ENCODE data around the gene HMG20A.

The HMG20A gene

GRCh38 chr15:77473328-77473727, 52.6 kb downstream of the HMG20A start:
- no peak for DNase-seq (ENCODE audit: low spot score)
- Histone ChIP-seq H3K23ac (ENCODE audit: low read depth, low read length, poor library complexity) (no peak overlapping the region), H2AFZ (ENCODE audit: low read length) (no peak overlapping the region), H3K4ac (ENCODE audit: low read length) (no peak overlapping the region), H3K79me1 (ENCODE audit: low read depth, low read length) (no peaks in the 10 kb centered on the region), H3K4me1 (ENCODE audit: control insufficient read depth in 2 of 2, insufficient read depth in 1 of 2, low read depth in 1 of 2, low read length in 2 of 2) (peaks cover 0 to 3% of the 10 kb centered on the region in 2 donors), H2BK12ac (ENCODE audit: low read length) (no peak overlapping the region), H3K14ac (ENCODE audit: low read length) (no peak overlapping the region), H3K4me2 (ENCODE audit: insufficient read depth, low read length, poor library complexity, severe bottlenecking) (no peak overlapping the region), H2AK5ac (ENCODE audit: low read depth, low read length) (no peak overlapping the region), H3K4me3 (ENCODE audit: low read length in 2 of 2) (no peak overlapping the region), H3K9ac (ENCODE audit: low read depth, low read length, poor library complexity) (no peak overlapping the region), H3K9me3 (replicated peaks in 1 of 2; ENCODE audit: control insufficient read depth in 2 of 2, insufficient read depth in 1 of 2, low read depth in 1 of 2, low read length in 2 of 2) (peaks cover 1 to 3% of the 10 kb centered on the region in 2 donors), H4K91ac (ENCODE audit: low read depth, low read length, poor library complexity) (no peak overlapping the region), H4K8ac (ENCODE audit: low read depth, low read length) (no peak overlapping the region), H3K27me3 (ENCODE audit: control insufficient read depth in 3 of 3, insufficient read depth in 3 of 3, low read depth in 1 of 3, low read length in 3 of 3) (no peaks in the 10 kb centered on the region), H2BK120ac (ENCODE audit: low read depth, low read length) (no peak overlapping the region), H3K27ac (replicated peaks; ENCODE audit: low read length) (no peak overlapping the region), H2BK15ac (ENCODE audit: low read length) (no peak overlapping the region), H2BK5ac (ENCODE audit: low read length) (no peak overlapping the region), H3K18ac (ENCODE audit: low read length) (no peak overlapping the region), H3K36me3 (replicated peaks in 1 of 2; ENCODE audit: control insufficient read depth in 2 of 2, insufficient read depth in 2 of 2, low read length in 2 of 2) (peaks cover 5 to 95% of the 10 kb centered on the region in 2 donors)

GRCh38 chr15:77474310-77474988, 53.8 kb downstream of the HMG20A start:
- Histone ChIP-seq H2BK12ac (ENCODE audit: low read length) (no peak overlapping the region), H3K36me3 (replicated peaks in 1 of 2; ENCODE audit: control insufficient read depth in 2 of 2, insufficient read depth in 2 of 2, low read length in 2 of 2) (peaks cover 6 to 95% of the 10 kb centered on the region in 2 donors), H3K9me3 (replicated peaks in 1 of 2; ENCODE audit: control insufficient read depth in 2 of 2, insufficient read depth in 1 of 2, low read depth in 1 of 2, low read length in 2 of 2) (peaks cover 0 to 2% of the 10 kb centered on the region in 2 donors), H3K79me1 (ENCODE audit: low read depth, low read length) (no peaks in the 10 kb centered on the region), H3K4ac (ENCODE audit: low read length) (no peak overlapping the region), H2AK5ac (ENCODE audit: low read depth, low read length) (no peak overlapping the region), H3K9ac (ENCODE audit: low read depth, low read length, poor library complexity) (no peak overlapping the region), H2AFZ (ENCODE audit: low read length) (no peak overlapping the region), H3K4me3 (ENCODE audit: low read length in 2 of 2) (no peak overlapping the region), H4K91ac (ENCODE audit: low read depth, low read length, poor library complexity) (no peak overlapping the region), H4K8ac (ENCODE audit: low read depth, low read length) (no peak overlapping the region), H3K23ac (ENCODE audit: low read depth, low read length, poor library complexity) (no peak overlapping the region), H3K27me3 (ENCODE audit: control insufficient read depth in 3 of 3, insufficient read depth in 3 of 3, low read depth in 1 of 3, low read length in 3 of 3) (no peaks in the 10 kb centered on the region), H2BK120ac (ENCODE audit: low read depth, low read length) (no peak overlapping the region), H3K14ac (ENCODE audit: low read length) (no peak overlapping the region), H2BK15ac (ENCODE audit: low read length) (no peak overlapping the region), H2BK5ac (ENCODE audit: low read length) (no peak overlapping the region), H3K27ac (replicated peaks; ENCODE audit: low read length) (no peak overlapping the region), H3K4me2 (ENCODE audit: insufficient read depth, low read length, poor library complexity, severe bottlenecking) (no peak overlapping the region), H3K4me1 (ENCODE audit: control insufficient read depth in 2 of 2, insufficient read depth in 1 of 2, low read depth in 1 of 2, low read length in 2 of 2) (peaks cover 0 to 3% of the 10 kb centered on the region in 2 donors), H3K18ac (ENCODE audit: low read length) (no peak overlapping the region)
- no CpG with 5 or more reads among the region's 3 CpGs for WGBS, 2 donors (ENCODE audit: extremely low coverage in 2 of 2, insufficient read length in 2 of 2, insufficient replicate concordance in 1 of 2)
- no peak for DNase-seq (ENCODE audit: low spot score)

GRCh38 chr15:77475001-77475400, 54.3 kb downstream of the HMG20A start:
- no peak overlapping the region for H3K9ac ChIP-seq (ENCODE audit: low read depth, low read length, poor library complexity)
- no peak overlapping the region for H2BK5ac ChIP-seq (ENCODE audit: low read length)
- H3K4me1 ChIP-seq (ENCODE audit: control insufficient read depth in 2 of 2, insufficient read depth in 1 of 2, low read depth in 1 of 2, low read length in 2 of 2), result peaks cover 0 to 3% of the 10 kb centered on the region in 2 donors
- H4K91ac ChIP-seq (ENCODE audit: low read depth, low read length, poor library complexity), result no peak overlapping the region
- H3K4me3 ChIP-seq (ENCODE audit: low read length in 2 of 2), result no peak overlapping the region
- H3K4ac ChIP-seq (ENCODE audit: low read length), result no peak overlapping the region
- no peak overlapping the region for H2AK5ac ChIP-seq (ENCODE audit: low read depth, low read length)
- H3K4me2 ChIP-seq (ENCODE audit: insufficient read depth, low read length, poor library complexity, severe bottlenecking), result no peak overlapping the region
- H4K8ac ChIP-seq (ENCODE audit: low read depth, low read length), result no peak overlapping the region
- WGBS, 2 donors (ENCODE audit: extremely low coverage in 2 of 2, insufficient read length in 2 of 2, insufficient replicate concordance in 1 of 2), result no CpG with 5 or more reads among the region's 2 CpGs
- H2AFZ ChIP-seq (ENCODE audit: low read length), result no peak overlapping the region
- H3K79me1 ChIP-seq (ENCODE audit: low read depth, low read length), result no peaks in the 10 kb centered on the region
- H2BK12ac ChIP-seq (ENCODE audit: low read length), result no peak overlapping the region
- no peak overlapping the region for H3K18ac ChIP-seq (ENCODE audit: low read length)
- DNase-seq (ENCODE audit: low spot score), result no peak
- H3K14ac ChIP-seq (ENCODE audit: low read length), result no peak overlapping the region
- no peak overlapping the region for H2BK120ac ChIP-seq (ENCODE audit: low read depth, low read length)
- H2BK15ac ChIP-seq (ENCODE audit: low read length), result no peak overlapping the region
- H3K9me3 ChIP-seq (replicated peaks in 1 of 2; ENCODE audit: control insufficient read depth in 2 of 2, insufficient read depth in 1 of 2, low read depth in 1 of 2, low read length in 2 of 2), result peaks cover 0 to 2% of the 10 kb centered on the region in 2 donors
- H3K27me3 ChIP-seq (ENCODE audit: control insufficient read depth in 3 of 3, insufficient read depth in 3 of 3, low read depth in 1 of 3, low read length in 3 of 3), result no peaks in the 10 kb centered on the region
- peaks cover 8 to 95% of the 10 kb centered on the region in 2 donors for H3K36me3 ChIP-seq (replicated peaks in 1 of 2; ENCODE audit: control insufficient read depth in 2 of 2, insufficient read depth in 2 of 2, low read length in 2 of 2)
- H3K27ac ChIP-seq (replicated peaks; ENCODE audit: low read length), result no peak overlapping the region
- no peak overlapping the region for H3K23ac ChIP-seq (ENCODE audit: low read depth, low read length, poor library complexity)

- peaks cover 0 to 3% of the 10 kb centered on the region in 2 donors for H3K4me1 ChIP-seq (ENCODE audit: control insufficient read depth in 2 of 2, insufficient read depth in 1 of 2, low read depth in 1 of 2, low read length in 2 of 2)
- H3K4ac ChIP-seq (ENCODE audit: low read length), result no peak overlapping the region
- DNase-seq (ENCODE audit: low spot score), result no peak
- H3K9me3 ChIP-seq (replicated peaks in 1 of 2; ENCODE audit: control insufficient read depth in 2 of 2, insufficient read depth in 1 of 2, low read depth in 1 of 2, low read length in 2 of 2), result peaks cover 0 to 2% of the 10 kb centered on the region in 2 donors
- H3K27me3 ChIP-seq (ENCODE audit: control insufficient read depth in 3 of 3, insufficient read depth in 3 of 3, low read depth in 1 of 3, low read length in 3 of 3), result no peaks in the 10 kb centered on the region
- no peak overlapping the region for H2AK5ac ChIP-seq (ENCODE audit: low read depth, low read length)
- no peak overlapping the region for H2AFZ ChIP-seq (ENCODE audit: low read length)
- H2BK120ac ChIP-seq (ENCODE audit: low read depth, low read length), result no peak overlapping the region
- no peak overlapping the region for H4K91ac ChIP-seq (ENCODE audit: low read depth, low read length, poor library complexity)
- H2BK5ac ChIP-seq (ENCODE audit: low read length), result no peak overlapping the region
- H2BK12ac ChIP-seq (ENCODE audit: low read length), result no peak overlapping the region
- H3K79me1 ChIP-seq (ENCODE audit: low read depth, low read length), result no peaks in the 10 kb centered on the region
- no peak overlapping the region for H3K9ac ChIP-seq (ENCODE audit: low read depth, low read length, poor library complexity)
- no peak overlapping the region for H2BK15ac ChIP-seq (ENCODE audit: low read length)
- H3K4me3 ChIP-seq (ENCODE audit: low read length in 2 of 2), result no peak overlapping the region
- WGBS, 2 donors (ENCODE audit: extremely low coverage in 2 of 2, insufficient read length in 2 of 2, insufficient replicate concordance in 1 of 2), result no CpG with 5 or more reads among the region's 5 CpGs
- H3K27ac ChIP-seq (replicated peaks; ENCODE audit: low read length), result no peak overlapping the region
- no peak overlapping the region for H3K18ac ChIP-seq (ENCODE audit: low read length)
- H3K36me3 ChIP-seq (replicated peaks in 1 of 2; ENCODE audit: control insufficient read depth in 2 of 2, insufficient read depth in 2 of 2, low read length in 2 of 2), result peaks cover 6 to 95% of the 10 kb centered on the region in 2 donors
- H3K4me2 ChIP-seq (ENCODE audit: insufficient read depth, low read length, poor library complexity, severe bottlenecking), result no peak overlapping the region
- no peak overlapping the region for H3K14ac ChIP-seq (ENCODE audit: low read length)
- no peak overlapping the region for H4K8ac ChIP-seq (ENCODE audit: low read depth, low read length)
- H3K23ac ChIP-seq (ENCODE audit: low read depth, low read length, poor library complexity), result no peak overlapping the region
Measured at GRCh38 chr15:77475898-77476297, 55.2 kb downstream of the HMG20A start.

All from neuronal stem cell (in vitro differentiated cells).